GM19467 (cell line): ENCODE data around the gene IFI27L1.

Experiments
- ATAC-seq: cut with Tn5 transposase; IDR thresholded peaks from one replicate; pipeline ENCODE4 v1.9.1; 2021; ENCODE audit warnings: mild to moderate bottlenecking, moderate library complexity; ENCODE audit not compliant: unreplicated experiment

Gene IFI27L1, protein sequence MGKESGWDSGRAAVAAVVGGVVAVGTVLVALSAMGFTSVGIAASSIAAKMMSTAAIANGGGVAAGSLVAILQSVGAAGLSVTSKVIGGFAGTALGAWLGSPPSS

DNA sequence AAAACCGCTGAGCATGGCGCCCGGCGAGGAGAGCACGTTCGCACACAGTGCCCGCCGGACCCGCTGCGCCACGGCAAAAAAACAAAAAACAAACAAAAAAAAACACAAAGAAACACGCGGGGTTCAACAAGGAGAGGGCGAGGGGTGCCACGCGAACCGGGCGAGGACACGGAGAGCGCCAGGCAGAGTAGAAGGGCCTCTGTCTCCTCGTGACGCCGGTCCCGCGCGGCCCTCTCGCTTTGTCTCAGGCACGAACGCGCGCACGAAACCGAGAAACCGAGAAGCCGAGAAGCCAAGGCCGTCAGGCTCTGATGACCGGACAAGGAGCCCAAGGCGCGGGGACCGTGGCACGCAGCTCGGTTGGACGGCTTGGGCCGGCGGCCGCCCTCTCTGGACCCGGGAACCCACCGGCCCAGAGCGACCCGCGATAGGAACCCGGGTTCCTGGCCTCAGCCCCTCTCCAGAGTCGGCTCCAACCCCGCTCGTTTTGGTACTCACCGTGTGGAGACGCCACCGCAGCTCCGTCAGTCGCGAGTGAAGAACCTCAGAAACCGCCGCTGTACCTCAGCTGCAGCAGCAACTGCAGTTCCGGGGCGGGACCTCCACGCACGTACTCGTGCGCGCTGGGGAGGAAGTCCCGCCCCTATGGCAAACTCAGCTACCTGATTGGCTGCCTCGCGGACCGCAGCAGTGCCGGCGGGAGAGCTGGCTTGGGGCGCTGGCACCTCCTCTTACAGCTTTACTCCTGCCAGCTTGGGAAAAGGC lies at the start of gene IFI27L1, which contains the start of gene DDX24:
Gene IFI27L1, plus strand, starts transcription at position 690 of the 765 bp plus-strand sequence. CDS start 15,628 bp downstream, outside the sequence.
Gene DDX24, minus strand, starts transcription at position 582 of the 765 bp plus-strand sequence. CDS start 1,460 bp downstream, outside the sequence.
- peak; percentile 97 for ATAC-seq

DNA sequence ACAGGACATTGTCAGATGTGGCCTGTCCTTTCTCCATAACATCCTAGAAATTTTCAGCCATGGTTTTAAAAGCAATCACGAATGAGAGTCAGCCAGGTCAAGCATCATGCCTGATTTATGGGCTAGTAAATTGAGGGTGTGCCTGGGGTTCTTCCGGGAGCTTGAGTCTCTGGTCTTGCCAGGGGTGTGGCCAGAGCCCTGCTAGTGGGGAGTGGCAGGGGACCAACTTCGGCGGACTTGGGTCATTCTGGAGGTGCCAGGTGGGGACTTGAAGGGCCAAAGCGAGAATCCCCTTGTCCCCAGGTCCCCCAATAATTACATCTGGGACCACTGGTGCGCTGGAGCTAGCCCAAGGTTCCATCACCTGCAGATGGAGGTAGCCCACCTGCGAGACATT lies 49.2 kb upstream of the IFI27L1 start:
- ATAC-seq: no peak

DNA sequence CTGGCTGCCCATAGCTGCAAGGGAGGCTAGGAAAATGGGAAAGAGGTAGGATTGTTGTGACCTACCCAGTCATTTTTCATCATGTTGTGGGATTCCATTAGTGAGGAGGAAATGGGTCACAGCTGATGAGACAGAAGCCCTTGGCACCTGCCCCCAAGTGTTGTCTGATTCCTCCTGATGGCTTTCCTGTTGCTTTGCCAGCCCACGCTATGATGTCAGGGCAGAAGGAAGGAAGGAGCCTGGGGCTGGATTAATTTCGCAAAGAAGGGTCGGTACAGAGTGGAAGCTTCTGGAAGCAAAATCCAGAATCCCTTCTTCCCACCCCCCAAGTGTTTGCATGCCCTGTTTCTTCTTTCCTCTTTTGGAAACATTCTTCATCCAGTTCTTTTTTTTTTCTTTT lies 46.2 kb upstream of the IFI27L1 start:
- no peak for ATAC-seq

DNA sequence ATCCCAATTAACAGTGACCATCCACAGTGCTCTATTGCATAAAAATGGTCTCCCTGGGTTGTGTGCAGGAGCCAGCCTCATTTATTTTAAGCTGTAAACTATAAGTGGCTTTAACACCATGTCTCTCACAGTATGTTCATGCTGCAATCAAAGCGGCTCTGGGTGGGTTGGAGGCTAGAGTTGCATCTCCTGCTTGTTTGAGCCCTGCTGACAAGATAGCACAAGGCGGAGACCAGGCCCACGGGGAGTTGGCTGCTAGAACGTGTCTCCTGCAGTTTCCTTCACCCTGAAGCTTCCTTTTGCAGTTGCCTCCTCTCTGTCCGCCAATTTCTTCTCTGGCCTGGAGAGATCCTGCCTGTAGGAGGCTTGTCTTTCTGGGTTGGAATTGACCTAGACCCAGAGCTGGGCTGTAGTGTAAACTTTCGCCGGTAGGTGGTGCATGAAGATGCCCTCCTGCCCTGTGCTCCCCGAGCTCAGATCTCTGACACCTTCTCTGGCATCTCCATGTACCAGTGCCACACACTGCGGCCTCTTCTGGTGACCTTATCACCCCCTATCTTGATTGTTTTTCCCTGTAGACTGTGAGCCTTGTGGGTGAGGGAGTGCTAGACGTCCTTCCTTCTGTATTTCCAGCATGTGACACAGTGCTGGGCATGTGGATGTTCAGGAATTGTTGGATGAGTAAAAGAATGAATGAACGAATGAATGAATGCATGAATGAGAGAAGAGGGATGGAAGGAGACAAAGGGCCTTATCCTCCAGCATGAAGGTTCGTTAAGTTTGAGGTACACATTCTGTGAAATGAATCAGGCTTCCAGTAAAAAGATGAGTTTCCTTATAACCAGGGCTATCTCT lies 44.6 kb upstream of the IFI27L1 start:
- peak; percentile 93 for ATAC-seq

DNA sequence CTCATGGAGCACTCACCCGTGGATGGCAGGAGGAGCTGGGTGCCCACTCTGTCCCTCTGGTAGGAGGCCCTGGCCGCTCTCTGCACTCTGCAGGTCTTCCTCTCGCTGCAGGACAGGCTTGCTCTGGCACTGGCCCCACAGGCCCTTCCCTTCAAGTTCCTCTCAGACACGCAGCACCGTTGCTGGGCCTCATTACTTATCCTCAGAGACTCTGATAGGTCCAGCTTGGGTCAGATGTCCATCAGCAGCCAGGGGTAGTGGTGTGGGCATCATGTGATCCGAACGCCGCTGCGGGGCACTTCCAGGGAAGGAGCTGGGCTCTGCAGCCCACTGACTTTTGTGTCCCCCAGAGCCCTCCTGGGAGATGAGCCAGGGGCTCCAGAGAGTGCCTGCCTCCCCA lies 43.2 kb upstream of the IFI27L1 start:
- ATAC-seq: no peak

DNA sequence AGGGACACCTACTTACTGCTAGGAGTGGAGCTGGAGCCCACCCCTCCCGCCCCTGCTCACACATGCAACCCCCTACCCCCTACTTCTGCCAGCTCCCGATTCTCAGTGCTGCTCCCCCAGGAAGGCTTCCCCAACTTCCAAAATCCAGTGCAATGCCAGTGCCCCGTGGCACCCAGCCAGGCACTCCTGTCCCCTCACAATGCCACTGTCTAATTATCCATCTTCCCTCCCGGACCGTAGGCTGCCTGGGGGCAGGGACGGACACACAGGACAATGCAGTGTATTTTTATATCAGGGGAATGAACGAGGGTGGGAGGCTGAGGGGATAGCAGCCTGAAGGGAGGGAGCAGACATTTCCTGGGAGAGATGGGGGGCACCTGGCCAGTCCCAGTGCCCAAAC lies 42.6 kb upstream of the IFI27L1 start:
- ATAC-seq: no peak

DNA sequence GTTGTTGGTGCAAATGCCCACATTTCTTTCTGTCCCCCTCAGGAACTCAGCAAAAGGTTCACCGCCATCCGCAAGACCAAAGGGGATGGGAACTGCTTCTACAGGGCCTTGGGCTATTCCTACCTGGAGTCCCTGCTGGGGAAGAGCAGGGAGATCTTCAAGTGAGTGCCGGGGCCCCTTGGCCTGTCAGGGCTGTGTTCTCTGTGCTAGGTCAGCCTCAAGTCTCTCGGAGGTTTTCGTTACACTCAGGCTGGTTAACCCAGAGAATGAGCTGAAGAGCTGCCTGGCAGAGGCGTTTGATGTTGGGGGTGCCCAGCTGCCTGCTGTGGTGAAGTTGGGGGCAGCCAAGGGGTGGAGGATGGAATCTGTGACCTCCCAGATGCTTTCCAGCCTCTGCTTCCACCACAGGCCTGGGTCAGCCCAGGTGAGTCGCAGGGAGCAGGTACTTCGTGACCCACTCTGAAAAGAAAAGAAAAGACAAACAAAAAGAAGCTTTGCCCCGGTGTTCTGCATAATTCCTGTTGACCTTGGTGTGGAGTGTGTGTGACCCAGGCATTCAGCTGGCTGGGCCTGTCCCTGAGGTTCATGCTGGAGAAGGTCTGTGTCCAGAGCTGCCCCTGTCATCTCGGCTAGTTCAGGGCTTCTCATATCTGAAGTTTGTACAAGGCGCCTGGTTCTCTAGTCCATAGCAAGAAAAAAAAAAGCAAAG lies 42.0 kb upstream of the IFI27L1 start:
- ATAC-seq: no peak

DNA sequence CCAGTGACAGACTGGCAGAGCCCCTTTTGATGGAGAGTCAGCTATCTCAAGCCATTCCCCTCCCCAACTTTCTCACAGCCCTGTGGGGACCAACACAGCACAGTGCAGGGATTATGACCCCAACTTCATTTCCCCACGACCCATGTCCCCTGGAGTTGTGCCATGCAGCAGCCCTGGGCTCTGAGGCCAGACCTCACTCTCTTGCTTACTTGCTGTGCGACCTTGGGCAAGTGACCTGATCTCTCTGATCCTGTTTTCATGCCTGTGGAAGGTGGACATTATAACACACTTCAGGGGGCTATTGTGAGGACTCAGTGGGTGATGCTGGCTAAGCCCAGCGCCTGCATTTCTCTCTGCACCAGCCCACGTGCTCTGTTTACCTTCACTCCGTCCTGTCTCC lies 40.9 kb upstream of the IFI27L1 start:
- ATAC-seq: no peak

DNA sequence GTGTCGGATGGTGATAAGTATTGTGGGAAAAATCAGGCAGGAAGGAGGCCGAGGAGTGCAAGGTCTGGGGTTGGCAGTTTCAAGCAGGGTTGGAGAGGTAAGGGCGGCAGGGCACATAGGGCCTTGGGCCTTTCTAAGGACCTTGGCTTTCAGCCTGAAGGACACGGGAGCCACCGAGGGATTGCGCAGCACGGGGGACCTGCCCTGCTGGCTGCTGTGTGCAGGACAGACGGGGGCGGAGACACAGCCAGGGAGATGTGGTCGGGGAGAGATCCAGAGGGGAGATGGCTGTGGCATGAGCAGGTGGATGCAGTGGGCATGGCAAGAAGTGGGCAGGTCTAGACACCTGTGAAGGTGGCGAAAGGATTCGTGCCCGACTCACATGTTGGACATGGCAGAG lies 40.3 kb upstream of the IFI27L1 start:
- no peak for ATAC-seq

DNA sequence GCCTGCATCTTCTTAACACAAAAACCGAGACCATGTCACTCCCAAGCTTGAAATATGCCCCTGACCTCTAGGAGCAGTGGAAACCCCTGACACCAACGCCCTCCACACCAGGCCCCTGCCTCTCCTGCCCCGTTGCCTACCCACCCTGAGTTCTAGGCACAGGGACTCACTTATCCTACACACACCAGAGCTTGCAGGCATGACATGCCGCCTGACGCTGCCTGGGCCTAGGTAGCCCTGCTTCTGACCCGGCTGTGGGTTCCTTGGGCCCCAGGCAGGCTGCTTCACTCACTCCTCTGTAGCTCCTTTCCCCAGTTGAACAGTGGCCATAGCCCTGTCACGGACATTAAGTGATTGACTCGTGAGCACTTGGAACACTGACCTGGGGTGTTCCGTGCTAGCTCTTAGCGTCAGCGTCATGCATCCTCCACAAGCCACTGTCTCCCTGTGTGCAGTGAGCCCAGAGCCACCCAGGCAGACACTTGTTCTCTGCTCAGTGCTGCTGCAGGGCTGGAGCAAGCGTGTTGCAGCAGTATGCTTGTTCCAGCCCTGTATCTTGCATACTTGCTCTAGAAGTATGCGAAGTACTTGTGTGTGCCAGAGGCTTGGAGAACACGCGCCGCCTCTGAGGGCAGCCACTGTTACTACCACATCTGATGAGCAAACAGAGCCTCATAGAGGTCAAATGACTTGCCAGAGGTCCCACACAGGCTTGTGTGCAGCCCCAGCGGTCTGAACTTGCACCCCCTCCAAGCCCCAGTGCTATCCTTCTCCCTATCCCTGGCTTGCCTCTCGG lies 39.4 kb upstream of the IFI27L1 start:
- no peak for ATAC-seq

DNA sequence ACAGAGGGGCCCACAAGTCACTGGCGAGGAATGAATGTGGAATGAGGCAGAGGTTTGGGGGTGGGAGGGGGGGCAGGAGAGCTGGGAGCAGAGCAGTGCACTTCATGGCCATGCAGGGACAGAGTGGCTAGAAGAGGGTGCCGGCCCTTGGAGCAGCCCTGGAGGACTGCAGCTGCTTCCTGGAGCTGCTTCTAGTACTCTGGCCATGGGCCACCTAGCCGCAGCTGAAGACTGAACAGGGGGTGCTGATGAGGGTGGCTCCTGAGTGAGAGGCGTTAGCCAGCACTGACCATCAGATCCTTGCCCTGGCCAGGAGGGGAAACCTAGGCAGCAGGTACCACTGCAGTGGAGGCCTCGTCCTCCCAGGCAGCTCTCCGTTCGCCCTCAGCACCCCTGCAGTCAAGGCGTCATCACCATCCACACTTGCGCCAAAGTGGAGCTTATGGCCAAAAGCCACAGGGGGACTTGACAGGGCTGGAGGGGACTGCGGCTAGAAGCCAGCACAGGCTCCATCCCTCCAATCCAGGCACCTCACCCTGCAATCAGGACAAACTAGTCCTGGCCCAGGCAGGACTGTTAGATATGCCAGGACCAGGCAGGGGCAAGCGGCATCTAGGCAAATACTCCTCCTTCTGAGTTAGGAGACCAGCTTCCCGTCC lies 38.5 kb upstream of the IFI27L1 start:
- no peak for ATAC-seq

DNA sequence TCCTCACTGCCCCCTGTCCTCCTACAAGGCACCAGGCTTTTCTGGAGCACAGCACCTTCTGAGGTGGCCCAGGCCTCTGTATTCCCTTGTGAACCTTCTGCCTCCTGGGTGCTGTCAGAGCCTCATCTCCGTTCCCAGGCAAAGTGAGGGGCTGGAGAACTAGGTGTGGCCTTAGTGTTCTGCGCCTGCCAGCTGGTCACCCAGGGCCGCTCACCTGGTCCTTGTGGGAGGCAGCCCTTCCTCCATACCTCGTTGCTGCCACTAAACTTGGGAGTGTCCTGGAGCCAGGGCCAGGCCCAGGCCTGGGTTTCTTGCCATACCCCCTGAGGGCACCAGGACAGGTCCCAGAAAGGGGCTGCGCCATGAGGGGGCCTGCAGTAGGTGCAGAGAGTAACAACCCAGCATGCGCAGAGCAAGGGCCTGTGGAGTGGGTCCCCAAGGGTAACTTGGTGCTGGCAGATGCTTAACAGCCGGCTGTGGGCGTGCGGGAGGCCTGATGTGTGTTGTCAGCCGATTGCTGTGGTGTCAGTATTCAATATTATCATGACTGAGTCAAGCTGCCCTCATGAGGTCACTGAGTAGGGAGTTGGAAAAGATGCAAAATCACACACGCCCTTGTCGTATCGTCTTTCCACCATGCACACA lies 37.9 kb upstream of the IFI27L1 start:
- ATAC-seq: no peak

DNA sequence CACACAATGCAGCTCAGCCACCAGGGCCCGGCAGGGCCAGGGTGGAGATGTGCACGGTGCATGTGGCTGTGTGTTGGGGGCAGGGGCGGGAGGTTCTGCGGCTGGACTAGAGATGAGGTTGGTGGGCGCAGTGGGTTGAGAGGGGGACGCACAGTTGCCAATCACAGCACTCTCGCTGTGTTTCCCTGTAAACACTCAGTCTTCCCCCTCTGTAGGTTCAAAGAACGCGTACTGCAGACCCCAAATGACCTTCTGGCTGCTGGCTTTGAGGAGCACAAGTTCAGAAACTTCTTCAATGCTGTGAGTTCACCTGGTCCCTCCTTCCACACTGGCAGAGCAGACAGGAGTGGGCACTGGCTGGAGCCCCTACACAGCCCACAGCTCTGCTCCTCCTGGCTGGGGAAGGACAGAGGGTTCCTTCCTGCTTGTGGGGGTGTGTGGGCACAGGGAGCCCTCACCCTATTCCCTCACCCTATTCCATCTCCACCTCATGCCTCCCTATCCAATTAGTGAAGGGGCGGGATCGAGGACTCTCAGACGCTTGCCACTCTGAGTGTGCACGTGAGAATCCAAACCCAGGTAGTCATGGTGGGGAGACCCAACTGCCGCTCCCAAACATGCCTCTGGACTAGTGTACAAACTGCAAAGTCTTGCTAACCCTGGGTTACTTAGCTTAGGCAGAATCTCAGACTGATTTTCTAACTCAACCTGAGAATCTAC lies 37.2 kb upstream of the IFI27L1 start:
- ATAC-seq: no peak

DNA sequence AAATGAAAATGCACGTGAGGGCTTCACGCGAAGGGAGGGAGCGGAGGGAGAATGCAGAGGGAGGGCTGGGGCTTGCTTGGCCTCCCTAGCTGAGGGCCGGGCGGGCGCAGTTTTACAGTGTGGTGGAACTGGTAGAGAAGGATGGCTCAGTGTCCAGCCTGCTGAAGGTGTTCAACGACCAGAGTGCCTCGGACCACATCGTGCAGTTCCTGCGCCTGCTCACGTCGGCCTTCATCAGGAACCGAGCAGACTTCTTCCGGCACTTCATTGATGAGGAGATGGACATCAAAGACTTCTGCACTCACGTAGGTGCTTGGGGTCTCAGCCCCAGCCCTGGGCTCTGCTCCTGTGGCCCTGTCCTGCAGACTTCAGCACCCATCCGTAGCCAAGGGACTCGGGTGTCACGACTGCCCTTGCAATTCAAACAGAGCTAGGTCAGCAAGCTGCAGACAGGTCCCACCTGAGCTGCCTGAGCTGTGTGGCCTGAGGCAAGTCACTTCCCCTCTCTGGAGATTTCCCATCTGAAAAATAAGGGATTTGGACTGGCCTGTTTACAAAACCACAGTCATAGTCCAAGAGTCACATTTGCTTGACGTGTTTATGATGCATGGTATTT lies 36.5 kb upstream of the IFI27L1 start:
- ATAC-seq: no peak

DNA sequence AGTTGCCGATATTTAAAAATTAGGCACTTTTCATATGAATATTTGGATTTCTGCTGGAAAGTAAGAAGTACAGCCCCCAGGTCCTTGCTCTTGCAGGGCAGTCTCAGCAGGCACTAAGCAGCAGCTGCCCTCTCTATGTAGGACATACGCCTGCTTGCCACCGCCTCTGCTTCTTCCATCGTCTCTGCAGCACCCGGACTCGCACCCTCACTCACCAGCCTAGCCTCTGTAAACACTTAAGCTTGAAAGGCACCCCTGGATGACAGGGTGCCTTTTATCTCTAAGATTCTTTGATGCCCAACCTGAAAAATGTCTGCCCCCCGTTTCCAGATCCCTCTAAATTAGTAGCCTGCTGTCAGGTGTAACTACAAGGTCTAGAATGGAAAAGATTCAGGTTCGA lies 36.0 kb upstream of the IFI27L1 start:
- no peak for ATAC-seq

DNA sequence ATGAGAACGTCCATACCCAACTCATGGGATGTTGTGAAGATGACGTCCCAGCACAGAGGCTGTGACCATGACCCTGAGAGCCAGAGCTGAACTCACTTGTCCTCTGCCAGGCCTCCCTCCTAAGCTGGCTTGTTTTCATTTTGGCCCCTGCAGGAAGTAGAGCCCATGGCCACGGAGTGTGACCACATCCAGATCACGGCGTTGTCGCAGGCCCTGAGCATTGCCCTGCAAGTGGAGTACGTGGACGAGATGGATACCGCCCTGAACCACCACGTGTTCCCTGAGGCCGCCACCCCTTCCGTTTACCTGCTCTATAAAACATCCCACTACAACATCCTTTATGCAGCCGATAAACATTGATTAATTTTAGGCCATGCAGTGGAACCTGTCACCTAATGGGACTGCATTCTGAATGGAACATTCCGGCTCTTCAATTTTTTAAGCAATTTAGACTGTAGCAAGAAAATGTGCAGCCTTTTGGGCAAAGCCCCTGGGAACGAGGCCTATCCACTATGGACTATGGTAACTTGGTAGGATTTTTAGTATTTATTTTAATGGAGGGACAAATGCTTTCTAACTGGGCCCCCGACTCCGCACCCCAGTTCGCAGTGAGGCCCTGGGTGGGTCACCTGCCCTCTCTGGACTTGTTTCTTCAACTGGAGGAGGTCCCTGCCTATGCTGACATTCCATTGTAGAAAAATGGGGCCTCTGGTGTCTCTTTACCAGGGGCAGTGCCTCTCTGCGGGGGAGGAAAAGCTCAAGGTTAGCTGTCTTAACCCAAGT lies 35.4 kb upstream of the IFI27L1 start:
- ATAC-seq: no peak

DNA sequence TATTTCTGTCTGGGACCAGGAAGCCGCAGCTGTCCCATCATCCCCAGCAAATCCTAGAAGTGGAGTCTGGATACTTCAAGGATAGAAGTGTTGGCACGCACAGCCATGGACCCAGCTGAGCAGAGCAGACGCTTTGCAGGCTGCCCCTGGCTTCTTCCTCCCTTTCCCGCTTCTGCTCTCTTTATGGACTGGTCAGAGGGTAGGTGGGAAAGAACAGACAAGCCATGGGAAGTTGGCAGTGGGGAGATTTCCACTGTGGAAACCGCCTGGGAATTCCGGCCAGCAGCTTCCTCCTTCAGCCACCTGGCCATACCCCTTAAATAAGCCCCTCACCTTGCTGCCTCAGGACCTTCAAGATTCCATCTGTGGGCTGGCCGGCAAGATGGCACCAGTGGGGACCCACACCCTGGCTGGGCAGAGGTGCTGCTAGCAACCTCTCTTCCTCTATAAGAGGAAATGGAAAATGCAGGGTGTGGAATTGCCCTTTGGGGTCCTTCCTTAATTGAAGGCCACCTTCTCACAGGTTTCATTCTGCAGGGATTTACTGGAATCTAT lies 34.3 kb upstream of the IFI27L1 start:
- ATAC-seq: no peak
